Measurements from ENCODE around the gene UFM1.

Gene UFM1

GRCh38 chr13:38316129-38316528, 33.5 kb upstream of the UFM1 start:
- Histone ChIP-seq H3K27me3 (replicated peaks) (no peaks in the 10 kb centered on the region), H3K4me3 (ENCODE audit: low read depth, low read length) (no peak overlapping the region), H3K36me3 (replicated peaks) (no peaks in the 10 kb centered on the region), H3K27ac (no peak overlapping the region)
- in situ Hi-C loops (cut with HindIII; ENCODE audit: low pct_ligation_motif_present, low sequenced_read_pairs): no loop called here
- no peak for DNase-seq
- no peak for TF ChIP-seq CTCF (IDR thresholded peaks at IDR 0.05; ENCODE audit: low read depth, low read length, missing control alignments)

- DNase-seq: no peak
- H3K27ac ChIP-seq: no peak overlapping the region
- no peak for TF ChIP-seq CTCF (IDR thresholded peaks at IDR 0.05; ENCODE audit: low read depth, low read length, missing control alignments)
- in situ Hi-C loops (cut with HindIII; ENCODE audit: low pct_ligation_motif_present, low sequenced_read_pairs): no loop called here
- H3K27me3 ChIP-seq (replicated peaks): no peaks in the 10 kb centered on the region
- no peaks in the 10 kb centered on the region for H3K36me3 ChIP-seq (replicated peaks)
- H3K4me3 ChIP-seq (ENCODE audit: low read depth, low read length): no peak overlapping the region
These were observed 28.0 kb upstream of the UFM1 start for GRCh38 chr13:38321654-38322053.

GRCh38 chr13:38325426-38325825, 24.2 kb upstream of the UFM1 start:
- no peaks in the 10 kb centered on the region for H3K27me3 ChIP-seq (replicated peaks)
- H3K36me3 ChIP-seq (replicated peaks): no peaks in the 10 kb centered on the region
- in situ Hi-C loops (cut with HindIII; ENCODE audit: low pct_ligation_motif_present, low sequenced_read_pairs): no loop called here
- no peak overlapping the region for H3K4me3 ChIP-seq (ENCODE audit: low read depth, low read length)
- no peak for DNase-seq
- TF ChIP-seq CTCF (IDR thresholded peaks at IDR 0.05; ENCODE audit: low read depth, low read length, missing control alignments): no peak
- H3K27ac ChIP-seq: no peak overlapping the region

- in situ Hi-C loops (cut with HindIII; ENCODE audit: low pct_ligation_motif_present, low sequenced_read_pairs): no loop called here
- Histone ChIP-seq H3K36me3 (replicated peaks) (no peaks in the 10 kb centered on the region), H3K27ac (no peak overlapping the region), H3K4me3 (ENCODE audit: low read depth, low read length) (no peak overlapping the region), H3K27me3 (replicated peaks) (no peaks in the 10 kb centered on the region)
- TF ChIP-seq CTCF (IDR thresholded peaks at IDR 0.05; ENCODE audit: low read depth, low read length, missing control alignments): no peak
- DNase-seq: no peak
These were observed 21.0 kb upstream of the UFM1 start for GRCh38 chr13:38328699-38329098.

GRCh38 chr13:38334845-38335244, 14.8 kb upstream of the UFM1 start:
- Histone ChIP-seq H3K27ac (no peak overlapping the region), H3K36me3 (replicated peaks) (no peaks in the 10 kb centered on the region), H3K4me3 (ENCODE audit: low read depth, low read length) (no peak overlapping the region), H3K27me3 (replicated peaks) (no peaks in the 10 kb centered on the region)
- no peak for DNase-seq
- TF ChIP-seq CTCF (IDR thresholded peaks at IDR 0.05; ENCODE audit: low read depth, low read length, missing control alignments): no peak
- in situ Hi-C loops (cut with HindIII; ENCODE audit: low pct_ligation_motif_present, low sequenced_read_pairs): no loop called here

GRCh38 chr13:38338089-38338488, 11.6 kb upstream of the UFM1 start:
- Histone ChIP-seq H3K27ac (no peak overlapping the region), H3K4me3 (ENCODE audit: low read depth, low read length) (no peak overlapping the region), H3K36me3 (replicated peaks) (no peaks in the 10 kb centered on the region), H3K27me3 (replicated peaks) (no peaks in the 10 kb centered on the region)
- no peak for TF ChIP-seq CTCF (IDR thresholded peaks at IDR 0.05; ENCODE audit: low read depth, low read length, missing control alignments)
- in situ Hi-C loops (cut with HindIII; ENCODE audit: low pct_ligation_motif_present, low sequenced_read_pairs): no loop called here
- DNase-seq: no peak
